GM15510 (cell line): ENCODE data around the gene PANK4.

ENCODE experiments used
- POLR2A ChIP-seq: IDR thresholded peaks from 3 replicates; pipeline ENCODE4 v1.6.1; 2011; ENCODE audit warnings: borderline replicate concordance; ENCODE audit not compliant: insufficient read length; ENCODE audit errors: extremely low read depth

The PANK4 gene

GRCh38 chr1:2503554-2504224, 22.7 kb downstream of the PANK4 start:
- TF ChIP-seq POLR2A = no peak

- no peak for TF ChIP-seq POLR2A
Observed at GRCh38 chr1:2502661-2503553, 23.5 kb downstream of the PANK4 start.

- TF ChIP-seq POLR2A = no peak
Observed at GRCh38 chr1:2502210-2502609, 24.2 kb downstream of the PANK4 start.

GRCh38 chr1:2501820-2502119, 24.6 kb downstream of the PANK4 start:
- TF ChIP-seq POLR2A = no peak

GRCh38 chr1:2501041-2501819, 25.2 kb downstream of the PANK4 start:
- TF ChIP-seq POLR2A = no peak

- no peak for TF ChIP-seq POLR2A
Observed at GRCh38 chr1:2499986-2500596, 26.3 kb downstream of the PANK4 start.

- TF ChIP-seq POLR2A = no peak
Observed at GRCh38 chr1:2499260-2499659, 27.1 kb downstream of the PANK4 start.

GRCh38 chr1:2498648-2499047, 27.7 kb downstream of the PANK4 start:
- TF ChIP-seq POLR2A = no peak

- no peak for TF ChIP-seq POLR2A
Observed at GRCh38 chr1:2497891-2498290, 28.5 kb downstream of the PANK4 start.

- no peak for TF ChIP-seq POLR2A
Observed at GRCh38 chr1:2496746-2497145, 29.6 kb downstream of the PANK4 start.

GRCh38 chr1:2496087-2496622, 30.2 kb downstream of the PANK4 start:
- no peak for TF ChIP-seq POLR2A

- TF ChIP-seq POLR2A = no peak
Observed at GRCh38 chr1:2495546-2495945, 30.9 kb downstream of the PANK4 start.

- no peak for TF ChIP-seq POLR2A
Observed at GRCh38 chr1:2495026-2495425, 31.4 kb downstream of the PANK4 start.

GRCh38 chr1:2494323-2494693, 32.1 kb downstream of the PANK4 start:
- no peak for TF ChIP-seq POLR2A
